HFF-Myc (cell line): ENCODE data around the gene LAMC2.
A peak's percentile ranks its signal among the peaks of the same experiment; 100 is the strongest.

Experiments used
- DNase-seq: peaks from one replicate; pipeline ENCODE4 v3.0.0-alpha.2; 2011; ENCODE audit warnings: low read depth; ENCODE audit errors: extremely low read depth
- H3K4me3 ChIP-seq: replicated peaks from 2 replicates; pipeline ENCODE4 v1.5.1; 2011; ENCODE audit warnings: low read depth, mild to moderate bottlenecking, control low read depth, low read length
- TF ChIP-seq, protein P1 (sequence below): IDR thresholded peaks from 2 replicates; pipeline ENCODE4 v1.5.1; 2012; ENCODE audit warnings: mild to moderate bottlenecking, low read depth, low read length, control low read depth; ENCODE audit errors: missing control alignments

The LAMC2 gene

DNA sequence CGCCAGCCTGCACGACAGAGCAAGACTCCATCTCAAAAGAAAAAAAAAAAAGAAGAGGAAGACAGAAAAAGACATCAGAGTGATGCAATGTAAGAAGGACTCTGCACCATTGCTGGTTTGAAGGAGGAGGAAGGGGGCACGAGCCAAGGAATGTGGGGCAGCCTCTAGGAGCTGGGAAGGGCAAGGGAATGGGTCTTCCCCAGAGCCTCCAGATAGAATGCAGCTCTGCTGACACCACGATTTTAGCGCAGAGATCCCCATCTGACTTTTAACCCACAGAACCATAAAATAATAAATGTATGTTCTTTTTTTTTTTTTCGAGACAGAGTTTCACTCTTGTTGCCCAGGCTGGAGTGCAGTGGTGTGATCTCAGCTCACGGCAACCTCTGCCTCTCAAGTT, 33.9 kb upstream of the LAMC2 start:
- TF ChIP-seq, protein P1, sequence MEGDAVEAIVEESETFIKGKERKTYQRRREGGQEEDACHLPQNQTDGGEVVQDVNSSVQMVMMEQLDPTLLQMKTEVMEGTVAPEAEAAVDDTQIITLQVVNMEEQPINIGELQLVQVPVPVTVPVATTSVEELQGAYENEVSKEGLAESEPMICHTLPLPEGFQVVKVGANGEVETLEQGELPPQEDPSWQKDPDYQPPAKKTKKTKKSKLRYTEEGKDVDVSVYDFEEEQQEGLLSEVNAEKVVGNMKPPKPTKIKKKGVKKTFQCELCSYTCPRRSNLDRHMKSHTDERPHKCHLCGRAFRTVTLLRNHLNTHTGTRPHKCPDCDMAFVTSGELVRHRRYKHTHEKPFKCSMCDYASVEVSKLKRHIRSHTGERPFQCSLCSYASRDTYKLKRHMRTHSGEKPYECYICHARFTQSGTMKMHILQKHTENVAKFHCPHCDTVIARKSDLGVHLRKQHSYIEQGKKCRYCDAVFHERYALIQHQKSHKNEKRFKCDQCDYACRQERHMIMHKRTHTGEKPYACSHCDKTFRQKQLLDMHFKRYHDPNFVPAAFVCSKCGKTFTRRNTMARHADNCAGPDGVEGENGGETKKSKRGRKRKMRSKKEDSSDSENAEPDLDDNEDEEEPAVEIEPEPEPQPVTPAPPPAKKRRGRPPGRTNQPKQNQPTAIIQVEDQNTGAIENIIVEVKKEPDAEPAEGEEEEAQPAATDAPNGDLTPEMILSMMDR, result no peak
- no peak for DNase-seq
- H3K4me3 ChIP-seq, result no peak overlapping the region

DNA sequence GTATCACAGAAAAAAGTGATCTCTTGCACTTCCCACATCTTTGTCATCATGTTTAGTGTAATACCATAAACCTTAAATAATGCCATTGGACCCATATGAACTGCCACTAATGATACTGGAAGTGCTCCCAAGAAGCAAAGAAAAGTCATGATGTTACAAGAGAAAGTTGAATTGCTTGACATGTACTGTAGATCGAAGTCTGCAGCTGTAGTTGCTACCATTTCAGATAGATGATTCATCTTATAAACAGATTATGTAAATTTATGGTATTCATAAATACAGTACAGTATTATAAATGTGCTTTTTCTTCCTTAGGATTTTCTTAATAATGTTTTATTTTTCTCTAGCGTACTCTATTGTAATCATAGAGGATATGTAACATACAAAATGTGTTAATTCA, 30.1 kb upstream of the LAMC2 start:
- no peak for DNase-seq
- no peak overlapping the region for H3K4me3 ChIP-seq
- TF ChIP-seq, protein P1, result no peak

DNA sequence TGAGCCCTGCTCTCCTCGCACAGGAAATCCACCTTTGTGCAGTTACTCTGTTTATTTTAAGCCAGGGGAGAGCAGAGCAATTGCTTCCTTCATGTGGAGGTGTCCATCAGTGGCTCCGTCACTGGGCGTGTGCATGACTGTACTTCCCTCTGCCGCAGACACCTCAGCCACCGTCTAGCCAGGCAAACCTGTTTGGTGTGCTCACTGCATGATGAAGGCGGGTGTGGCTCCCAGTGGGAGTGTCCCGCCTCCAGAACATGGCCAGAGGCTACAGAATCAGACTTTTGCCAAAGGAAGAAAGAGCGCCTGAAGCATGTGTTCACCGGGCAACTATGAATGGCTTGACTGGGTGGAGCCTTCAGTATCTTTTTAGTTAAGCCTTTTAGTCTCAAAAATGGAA, 26.1 kb upstream of the LAMC2 start:
- no peak overlapping the region for H3K4me3 ChIP-seq
- no peak for DNase-seq
- TF ChIP-seq, protein P1, result no peak

DNA sequence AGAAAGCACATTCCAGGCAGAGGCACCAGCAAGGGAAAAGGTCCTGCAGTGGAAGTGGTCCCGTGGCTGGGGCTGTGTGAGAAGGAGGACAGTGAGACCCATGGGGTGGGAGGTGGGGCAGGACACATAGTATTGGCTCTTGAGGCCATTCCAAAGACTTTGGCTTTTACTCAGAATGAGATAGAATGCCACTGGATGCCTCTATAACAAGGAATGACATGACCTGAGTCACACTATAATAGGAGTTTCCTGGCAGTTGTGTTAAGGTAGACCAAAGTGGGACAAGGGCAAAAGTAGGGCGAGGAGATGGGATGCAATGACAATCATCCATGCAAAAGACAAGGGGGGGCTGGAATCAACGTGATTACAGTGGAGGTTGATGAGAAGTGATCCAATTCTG, 24.7 kb upstream of the LAMC2 start:
- TF ChIP-seq, protein P1, result no peak
- H3K4me3 ChIP-seq, result no peak overlapping the region
- no peak for DNase-seq

DNA sequence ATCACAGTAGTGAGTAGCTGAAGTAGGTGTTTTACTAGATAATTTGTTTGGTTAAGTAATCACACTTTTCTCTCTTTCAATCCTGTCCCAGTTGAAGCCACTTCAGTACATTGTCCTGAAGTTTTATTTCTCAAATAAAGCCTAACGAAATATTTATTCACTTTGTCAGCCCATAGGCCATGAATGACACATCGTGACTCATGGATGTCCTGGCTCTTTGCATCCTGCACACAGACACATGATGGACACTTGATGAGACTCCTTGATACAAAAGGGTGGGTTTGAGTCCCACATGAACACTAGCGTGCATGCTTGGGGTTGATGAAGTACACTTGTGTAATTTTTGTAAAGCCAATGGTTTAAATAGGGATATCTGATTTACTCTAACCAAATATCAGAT, 22.7 kb upstream of the LAMC2 start:
- TF ChIP-seq, protein P1, result no peak
- no peak overlapping the region for H3K4me3 ChIP-seq
- DNase-seq, result no peak

DNA sequence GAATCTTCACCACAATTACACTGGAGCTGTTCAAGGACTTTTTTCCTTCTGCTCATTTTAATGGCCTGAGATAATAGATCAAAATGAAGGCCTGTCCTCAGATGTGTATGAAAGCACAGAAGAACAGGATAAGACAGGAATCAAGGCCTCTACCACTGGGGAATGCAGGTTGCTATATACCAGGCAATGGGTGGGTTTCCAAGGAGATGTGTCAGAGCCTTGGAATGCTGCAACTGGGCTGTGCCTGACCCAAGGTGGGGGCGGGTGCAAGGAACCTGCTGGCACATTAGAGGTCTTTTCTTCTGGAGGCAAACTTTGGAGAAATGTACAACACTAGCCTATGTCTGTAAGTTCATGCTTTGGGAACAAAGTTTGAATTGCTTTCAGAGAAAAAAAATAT, 21.7 kb upstream of the LAMC2 start:
- TF ChIP-seq, protein P1, result no peak
- H3K4me3 ChIP-seq, result no peak overlapping the region
- DNase-seq, result peak; percentile 71

DNA sequence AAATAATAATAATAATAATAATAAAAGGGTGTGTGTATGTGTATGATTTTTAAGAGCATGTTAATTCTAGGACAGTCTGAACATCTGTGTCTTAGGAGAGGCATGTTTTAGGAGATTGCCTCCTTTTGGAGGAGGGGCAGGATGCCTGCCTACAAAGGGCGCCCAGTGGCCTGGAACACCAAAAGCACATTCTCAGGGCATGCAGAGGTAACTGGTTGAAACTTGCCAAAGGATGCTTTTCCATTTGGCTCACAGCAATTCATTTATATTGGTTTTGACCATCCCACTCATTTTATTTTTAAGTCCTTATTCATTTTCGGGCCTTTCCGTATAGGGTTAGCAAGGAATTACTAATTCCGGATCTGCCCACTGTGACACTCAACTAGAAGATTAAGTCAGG, 21.1 kb upstream of the LAMC2 start:
- TF ChIP-seq, protein P1, result no peak
- DNase-seq, result no peak

More for the DNA sequence above, 21.1 kb upstream of the LAMC2 start:
- no peak overlapping the region for H3K4me3 ChIP-seq
